Activated CD4-positive, CD25-positive, alpha-beta regulatory T cell treated with anti-CD3 and anti-CD28 coated beads, Interleukin-2, amount 50 U/mL, for 16 hours (primary cell): ENCODE measurements around the gene SMU1.
A peak's percentile ranks its signal among the peaks of the same experiment; 100 is the strongest.

ENCODE experiments used
- DNase-seq: peaks from one replicate; pipeline ENCODE4 v3.0.0-alpha.2; 2020; ENCODE audit warnings: low read depth, low spot score

The SMU1 gene

DNA sequence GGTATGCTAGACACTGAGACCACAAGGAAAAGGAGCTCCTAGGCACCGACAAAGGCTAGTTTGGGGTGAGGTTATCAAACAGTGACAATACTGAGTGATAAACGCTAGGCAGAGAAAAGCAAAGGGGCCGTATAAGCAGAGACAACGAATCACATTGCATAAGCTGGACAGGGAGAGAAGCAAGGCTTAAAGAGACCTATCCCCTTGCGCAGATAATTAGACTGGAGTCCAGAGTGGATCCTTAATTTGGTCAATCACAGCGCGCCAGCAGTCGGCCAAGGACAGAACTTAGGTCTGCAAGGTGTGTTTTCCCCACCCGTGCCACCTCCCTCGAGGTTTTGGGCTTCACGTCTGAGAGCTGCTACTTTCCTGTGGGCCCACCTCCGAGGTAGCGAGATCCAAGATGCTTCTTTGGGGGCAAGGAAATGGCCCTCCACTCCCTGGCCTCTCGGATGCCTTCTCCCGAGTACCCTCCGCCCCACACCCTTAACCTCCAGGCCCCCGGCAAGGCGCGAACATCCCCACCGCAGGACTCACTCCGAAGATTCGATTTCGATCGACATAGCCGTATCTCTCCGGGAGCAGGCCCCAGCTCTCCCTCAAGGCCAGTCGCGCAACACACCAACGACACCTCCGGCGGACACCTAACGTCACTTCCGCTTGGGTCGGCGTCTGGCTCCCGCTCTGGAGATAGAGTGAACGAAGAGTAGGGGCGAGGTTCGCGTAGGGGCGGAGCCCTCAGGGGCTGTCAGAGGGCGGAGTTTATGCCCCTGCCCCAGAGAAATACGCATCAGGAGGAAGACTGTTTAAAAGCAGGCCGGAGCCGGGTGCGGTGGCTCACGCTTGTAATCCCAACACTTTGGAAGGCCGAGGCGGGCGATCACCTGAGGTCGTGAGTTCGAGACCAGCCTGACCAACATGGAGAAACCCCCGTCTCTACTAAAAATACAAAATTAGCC, at the start of gene SMU1:
Gene SMU1, minus strand, starts transcription at position 629 of the 959 bp plus-strand sequence. Its CDS starts 66 bp downstream, at position 563.
- DNase-seq = peak; percentile 90

GRCh38 chr9:33125461-33125860, 49.0 kb upstream of the SMU1 start:
- no peak for DNase-seq

GRCh38 chr9:33124751-33125381, 48.4 kb upstream of the SMU1 start:
- no peak for DNase-seq

DNA sequence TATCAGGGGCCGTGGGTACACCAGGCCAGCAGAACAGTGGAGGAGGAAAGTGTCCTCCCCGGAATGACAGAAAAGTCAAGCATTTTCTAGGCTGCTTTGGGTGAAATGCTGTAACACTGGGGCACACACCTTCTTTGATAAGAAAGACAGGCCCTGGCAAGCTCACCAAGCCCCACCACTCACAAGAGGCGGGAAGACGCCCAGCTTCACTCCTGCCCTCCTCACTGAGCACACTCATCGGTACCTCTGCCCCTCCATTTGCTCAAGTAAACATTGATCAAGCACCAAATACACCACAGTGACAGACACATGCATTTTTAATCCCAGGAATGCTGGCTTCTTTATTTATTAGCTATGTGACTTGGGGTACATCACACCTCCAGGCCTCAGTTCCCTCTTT, 47.6 kb upstream of the SMU1 start:
- no peak for DNase-seq

DNA sequence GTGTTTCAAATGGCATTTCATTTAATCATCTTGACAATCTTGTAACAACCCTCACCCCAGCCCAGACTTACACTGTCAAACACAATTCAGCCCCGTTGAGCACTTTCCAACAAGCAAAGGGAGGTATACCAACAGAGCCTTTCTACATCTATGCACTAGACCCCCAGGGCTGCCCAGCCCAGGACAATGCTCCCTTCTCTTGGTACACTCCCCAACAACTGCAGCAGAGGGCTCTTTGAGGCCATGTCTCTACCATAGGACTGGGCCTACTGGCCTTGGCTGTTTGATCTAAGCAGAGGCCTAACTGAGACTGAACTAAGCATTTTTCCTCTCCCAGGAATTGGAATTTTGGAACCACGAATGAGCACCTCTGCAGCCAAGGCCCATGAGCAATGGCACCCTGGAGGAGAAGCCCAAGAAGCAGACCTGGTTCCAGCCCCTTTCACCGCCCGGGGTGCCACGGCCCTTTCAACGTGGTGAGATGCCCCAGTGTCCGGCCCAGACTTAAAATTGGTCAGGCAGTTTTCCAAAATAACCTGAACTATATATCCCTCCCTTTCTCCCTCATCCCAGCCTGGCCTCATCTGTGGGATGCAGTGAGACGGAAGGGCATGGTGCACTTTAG, 47.0 kb upstream of the SMU1 start:
- DNase-seq = no peak

DNA sequence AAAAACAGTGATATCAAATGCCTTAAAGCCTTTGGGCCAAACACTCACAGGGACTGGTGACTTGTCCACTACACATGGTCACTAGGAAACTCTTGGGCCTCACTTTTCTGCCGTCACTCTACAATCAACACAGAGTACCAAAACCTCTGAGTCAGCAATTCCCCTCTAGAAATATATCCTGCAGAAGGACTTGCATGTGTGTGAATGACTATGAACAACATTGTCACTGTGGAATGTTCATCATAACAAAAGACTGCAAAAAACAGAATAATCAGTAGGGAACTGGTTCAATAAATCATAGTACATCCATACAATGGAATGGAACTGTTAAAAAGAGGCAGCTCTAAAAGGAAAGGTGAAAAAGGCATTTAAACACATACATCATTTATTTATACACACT, 44.1 kb upstream of the SMU1 start:
- no peak for DNase-seq

GRCh38 chr9:33117796-33118195, 41.3 kb upstream of the SMU1 start:
- no peak for DNase-seq

- DNase-seq = no peak
Observed at GRCh38 chr9:33117306-33117705, 40.8 kb upstream of the SMU1 start.

DNA sequence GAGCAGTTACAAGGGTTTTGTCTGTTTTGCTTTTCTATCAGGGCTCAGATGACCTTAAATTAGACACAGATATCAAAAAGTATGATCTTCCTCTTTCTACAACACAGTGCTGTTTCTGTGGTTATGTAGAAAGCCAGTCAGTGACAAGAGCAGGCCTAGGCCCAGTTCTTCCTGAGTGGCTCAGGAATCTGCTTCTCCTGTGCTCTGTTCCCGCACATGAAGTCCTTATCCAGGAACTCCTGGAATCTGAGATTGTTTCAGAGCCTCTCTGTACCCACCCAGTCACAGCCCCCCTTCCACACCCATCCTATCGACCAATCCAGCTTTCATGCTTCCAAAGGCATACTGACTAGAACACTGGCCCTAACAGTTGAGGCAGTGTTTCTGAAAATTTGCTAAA, 40.4 kb upstream of the SMU1 start:
- no peak for DNase-seq

- DNase-seq = no peak
Observed at GRCh38 chr9:33114746-33115145, 38.3 kb upstream of the SMU1 start.

GRCh38 chr9:33113799-33114547, 37.5 kb upstream of the SMU1 start:
- no peak for DNase-seq

DNA sequence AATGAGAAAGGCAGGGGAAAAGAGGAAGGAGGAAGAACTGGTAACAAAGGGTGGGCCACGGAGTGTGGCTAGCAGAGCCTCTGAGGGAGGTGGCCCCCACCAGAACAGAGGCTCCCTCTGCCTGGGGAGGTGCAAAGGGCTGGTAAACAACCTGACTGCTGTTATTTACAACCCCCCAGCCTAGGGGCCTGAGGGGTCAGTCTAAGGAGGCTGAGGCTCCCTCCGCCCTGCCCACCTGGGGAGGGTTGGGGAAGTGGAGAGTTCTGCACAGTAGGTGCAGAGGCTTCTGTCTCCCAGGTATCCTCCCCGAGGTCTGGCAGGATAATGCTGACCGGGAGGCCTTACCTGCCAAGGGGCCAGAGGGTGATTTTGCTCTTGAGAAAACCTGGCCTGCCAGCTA, 35.6 kb upstream of the SMU1 start:
- no peak for DNase-seq

DNA sequence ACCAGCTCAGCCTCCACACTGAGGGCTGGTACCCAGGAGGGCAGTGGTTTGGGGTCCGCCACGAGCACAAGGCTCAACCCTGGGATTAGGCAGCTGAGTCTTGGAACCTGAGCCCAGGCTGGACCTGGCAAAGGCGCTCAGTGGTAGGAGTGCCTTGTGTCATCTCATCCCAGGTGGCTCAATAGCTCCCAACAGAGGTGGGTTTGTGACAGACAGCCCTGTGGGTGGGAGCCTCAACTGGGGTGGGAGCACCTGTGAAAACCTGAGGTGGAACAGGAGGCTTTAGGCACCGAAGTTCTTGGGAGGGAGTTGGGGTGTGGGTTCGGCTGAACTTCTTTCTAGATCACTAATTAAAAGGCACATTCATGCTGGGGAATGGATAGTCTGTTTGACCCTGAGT, 35.2 kb upstream of the SMU1 start:
- no peak for DNase-seq

- DNase-seq = no peak
Observed at GRCh38 chr9:33110686-33111085, 34.2 kb upstream of the SMU1 start.

DNA sequence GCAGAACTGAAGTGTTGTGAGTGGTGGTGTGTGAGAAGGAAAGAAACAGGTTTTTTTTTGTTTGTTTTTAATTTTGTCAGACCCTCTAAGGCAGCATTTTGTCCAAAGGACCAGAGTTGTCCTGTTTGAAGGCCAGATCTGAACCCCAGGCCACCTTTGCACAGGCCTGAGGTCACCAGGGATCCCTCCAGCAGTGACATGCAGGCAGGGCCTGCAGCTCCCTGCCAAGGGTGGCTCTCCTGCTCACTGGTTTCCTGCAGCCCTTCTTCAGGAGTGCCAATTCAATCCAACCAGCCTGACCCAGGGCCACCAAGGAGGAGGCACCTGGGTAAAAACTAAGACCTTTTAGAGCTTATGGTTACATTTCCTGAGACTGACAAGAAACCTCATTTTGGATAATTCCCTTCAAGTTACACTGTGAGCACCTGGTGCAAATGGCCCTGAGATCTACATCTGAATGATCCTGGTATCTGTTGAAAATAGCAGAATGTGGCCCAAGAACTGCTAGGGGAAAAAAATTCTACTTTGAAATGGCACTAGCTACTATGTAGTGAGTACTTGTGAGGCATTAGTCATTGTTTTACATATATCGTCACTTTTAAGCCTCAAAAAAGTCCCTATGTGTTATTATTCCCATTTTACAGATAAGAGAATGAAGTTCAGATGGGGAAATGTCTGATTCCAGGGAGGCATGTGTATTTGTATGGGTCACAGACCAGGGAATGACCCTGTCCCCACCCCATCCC, 33.5 kb upstream of the SMU1 start:
- DNase-seq = no peak

DNA sequence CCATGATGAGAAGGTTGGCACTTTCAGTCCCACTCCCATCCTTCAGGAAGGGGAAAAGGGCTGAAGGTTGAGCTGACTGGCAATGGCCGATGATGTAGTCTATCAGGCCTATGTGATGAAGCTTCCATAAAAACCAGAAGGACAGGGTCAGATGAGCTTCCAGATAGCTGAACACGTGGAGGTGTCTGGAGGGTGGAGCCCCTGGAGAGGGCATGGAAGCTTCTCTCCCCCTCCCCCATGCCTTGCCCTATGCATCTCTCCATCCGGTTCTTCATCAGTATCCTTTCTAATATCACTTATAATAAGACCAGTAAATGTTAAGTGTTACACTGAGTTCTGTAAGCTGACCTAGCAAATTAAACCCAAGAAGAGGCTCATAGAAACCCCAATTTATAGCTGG, 32.6 kb upstream of the SMU1 start:
- no peak for DNase-seq

DNA sequence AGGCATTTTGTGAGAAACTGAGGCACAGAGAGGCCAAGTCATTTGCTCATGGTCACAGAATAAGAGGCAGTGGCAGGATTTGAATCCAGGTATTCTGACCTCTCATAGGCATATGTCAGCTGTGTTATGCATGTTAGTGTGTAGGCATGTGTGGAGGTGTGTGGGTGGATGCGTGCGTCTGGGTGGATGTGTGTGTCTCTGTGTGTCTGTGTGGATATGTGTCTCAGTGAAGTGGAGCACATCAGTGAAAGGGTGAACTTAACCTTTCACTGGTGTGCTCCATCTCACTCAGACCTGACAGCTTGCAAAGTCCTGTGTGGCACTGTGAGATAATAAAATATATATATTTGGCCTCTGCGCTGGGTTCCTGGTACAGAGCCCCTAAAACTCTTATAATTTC, 32.0 kb upstream of the SMU1 start:
- DNase-seq = no peak

GRCh38 chr9:33107762-33108161, 31.3 kb upstream of the SMU1 start:
- DNase-seq = no peak

DNA sequence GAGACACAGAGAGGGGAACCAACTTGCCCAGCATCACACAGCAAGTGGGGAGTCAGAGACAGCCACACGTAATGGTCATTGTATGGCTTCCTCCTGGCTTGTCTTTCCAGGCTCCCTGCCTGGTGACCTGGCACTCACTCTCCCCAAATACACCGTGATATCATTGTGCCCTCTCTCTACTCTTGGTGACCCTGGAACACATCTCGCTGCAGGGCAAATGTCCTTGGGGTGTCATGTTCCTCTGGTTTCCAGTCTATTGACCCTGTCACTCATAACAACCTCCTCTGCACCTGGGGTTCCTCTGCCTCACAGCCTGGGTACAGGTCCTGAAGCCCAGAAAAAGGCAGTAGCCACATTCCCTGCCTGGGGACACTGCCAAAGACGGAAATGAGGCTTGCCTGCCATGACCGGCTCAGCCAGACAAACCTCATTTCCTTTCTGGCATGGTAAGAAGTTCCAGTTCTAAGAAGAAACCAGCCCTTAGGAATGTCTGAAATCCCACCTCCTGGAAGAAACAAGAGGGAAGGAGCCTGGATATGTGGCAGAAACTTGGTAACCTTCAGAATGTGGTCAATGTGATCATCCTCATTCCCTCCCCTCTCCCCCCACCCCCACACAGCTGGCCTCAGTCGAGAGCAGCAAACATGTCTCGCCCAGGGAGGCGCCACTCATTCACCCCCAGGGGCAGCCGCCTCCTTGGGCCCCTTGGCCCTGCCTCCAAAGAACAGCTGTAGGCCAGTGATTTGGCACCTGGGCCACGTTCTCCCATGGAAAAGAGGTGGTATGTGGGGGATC, 30.6 kb upstream of the SMU1 start:
- DNase-seq = no peak

DNA sequence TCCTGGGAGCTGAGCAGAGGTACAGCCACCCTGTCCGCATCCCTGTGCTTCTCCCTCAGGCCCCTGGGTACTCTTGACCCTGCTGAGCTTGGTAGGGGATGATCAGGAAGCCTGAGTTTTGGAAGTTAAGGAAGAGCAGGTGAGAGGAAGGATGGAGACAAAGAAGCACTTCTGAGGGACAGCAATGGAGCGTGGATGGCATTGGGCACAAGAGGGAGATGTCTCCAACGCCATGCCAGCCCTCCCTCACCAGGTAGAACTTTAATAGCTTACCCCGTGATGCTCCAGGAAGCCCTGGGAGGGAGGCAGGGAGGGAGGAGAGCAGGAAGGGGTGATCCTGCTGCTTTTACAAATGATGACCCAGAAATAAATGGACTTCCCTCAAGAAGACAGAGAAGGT, 29.9 kb upstream of the SMU1 start:
- DNase-seq = no peak
